Kidney capillary endothelial cell (primary cell): ENCODE results near the gene CNTNAP2.

Source experiments
- DNase-seq: peaks from one replicate; pipeline ENCODE4 v3.0.0-alpha.2; 2018; ENCODE audit warnings: low spot score

CNTNAP2 gene

DNA sequence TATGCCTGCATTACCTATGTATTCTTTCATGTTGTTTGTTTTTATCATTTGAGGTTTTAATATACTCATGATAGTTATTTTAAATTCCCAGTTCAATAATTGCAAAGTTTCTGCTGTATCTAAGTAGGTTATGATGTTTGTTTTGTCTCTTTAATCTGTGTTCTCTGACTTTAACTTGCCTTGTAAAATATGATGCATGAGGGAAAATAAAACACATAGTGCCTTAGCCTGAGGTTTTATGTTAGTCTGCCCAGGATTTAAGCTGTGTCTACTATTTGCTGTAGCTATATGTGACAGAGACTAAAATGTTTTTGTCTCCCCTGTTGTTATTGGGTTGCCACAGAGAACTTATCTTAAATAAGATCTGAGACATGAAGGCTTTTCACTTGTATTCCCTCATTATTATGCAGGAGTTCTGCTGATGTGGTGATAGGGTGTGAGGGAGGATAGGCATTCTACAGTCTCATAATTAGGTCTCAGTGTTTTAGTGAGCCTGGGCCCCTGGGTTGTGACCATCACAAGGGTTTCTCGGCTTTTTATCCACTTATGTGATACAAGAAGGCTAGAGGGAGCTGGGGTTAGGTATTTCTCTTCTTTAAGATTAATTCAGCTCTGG lies 582.5 kb downstream of the CNTNAP2 start:
- no peak for DNase-seq

DNA sequence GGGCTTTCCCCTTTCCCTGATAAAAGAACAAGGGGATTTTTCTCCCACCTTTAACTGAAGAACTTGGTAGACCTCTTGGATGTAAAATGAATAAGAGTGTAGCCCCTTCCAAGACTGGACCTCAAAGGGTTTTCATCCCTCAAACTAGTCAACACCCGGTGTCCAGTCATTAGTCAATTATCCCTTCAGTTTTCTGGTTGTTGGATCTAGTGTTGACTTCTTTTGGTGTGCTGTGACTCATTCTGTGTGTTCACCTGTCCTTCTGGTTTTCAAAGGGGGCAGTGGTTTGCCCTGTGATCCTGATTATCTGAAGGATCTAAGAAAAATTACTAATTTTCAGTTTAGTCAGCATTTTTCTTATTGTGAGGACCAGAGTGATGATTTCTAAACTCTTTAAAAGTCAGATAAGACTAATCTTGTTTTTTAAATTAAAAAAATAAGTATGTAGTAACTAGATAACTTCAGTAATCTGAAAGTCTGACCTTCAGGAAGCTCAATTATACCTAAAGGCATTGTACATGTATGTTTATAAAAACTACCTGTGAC lies 583.5 kb downstream of the CNTNAP2 start:
- no peak for DNase-seq

DNA sequence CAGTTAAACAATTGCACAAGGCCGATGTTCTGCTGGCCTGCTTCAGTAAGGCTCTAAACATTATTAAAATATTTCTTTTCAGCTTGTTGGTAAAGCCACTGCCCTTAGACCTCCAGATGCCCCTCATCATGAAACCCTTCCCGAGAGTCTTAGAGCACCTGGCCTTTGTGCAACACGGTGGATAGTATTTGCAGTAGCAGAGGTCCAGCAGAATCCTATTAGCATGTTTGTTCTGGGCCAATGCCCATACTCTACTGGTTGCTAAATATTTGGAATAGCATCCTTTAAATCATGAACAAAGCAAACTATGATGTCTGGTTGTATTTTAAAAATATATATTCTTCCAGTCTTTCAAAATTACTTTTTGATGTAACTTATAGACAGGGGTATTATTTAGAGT lies 584.6 kb downstream of the CNTNAP2 start:
- DNase-seq: no peak

DNA sequence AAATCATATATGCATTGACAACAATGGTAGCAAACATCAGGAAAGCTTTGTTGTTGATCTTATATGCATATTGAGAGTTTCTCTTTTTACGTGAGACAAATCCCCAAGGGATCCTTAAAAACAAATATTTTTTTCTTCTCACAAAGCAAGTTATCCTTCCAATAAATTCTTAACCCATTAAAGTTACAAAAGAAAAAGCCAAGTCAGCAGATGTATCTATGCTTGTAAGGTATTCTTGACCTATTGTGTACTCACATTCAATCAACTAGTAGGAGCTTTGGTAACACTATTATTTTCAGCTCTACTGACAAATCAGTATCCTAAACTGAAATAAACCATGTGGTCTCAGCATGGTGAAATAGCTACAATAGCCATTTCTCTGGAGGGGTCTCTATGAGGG lies 586.3 kb downstream of the CNTNAP2 start:
- no peak for DNase-seq

DNA sequence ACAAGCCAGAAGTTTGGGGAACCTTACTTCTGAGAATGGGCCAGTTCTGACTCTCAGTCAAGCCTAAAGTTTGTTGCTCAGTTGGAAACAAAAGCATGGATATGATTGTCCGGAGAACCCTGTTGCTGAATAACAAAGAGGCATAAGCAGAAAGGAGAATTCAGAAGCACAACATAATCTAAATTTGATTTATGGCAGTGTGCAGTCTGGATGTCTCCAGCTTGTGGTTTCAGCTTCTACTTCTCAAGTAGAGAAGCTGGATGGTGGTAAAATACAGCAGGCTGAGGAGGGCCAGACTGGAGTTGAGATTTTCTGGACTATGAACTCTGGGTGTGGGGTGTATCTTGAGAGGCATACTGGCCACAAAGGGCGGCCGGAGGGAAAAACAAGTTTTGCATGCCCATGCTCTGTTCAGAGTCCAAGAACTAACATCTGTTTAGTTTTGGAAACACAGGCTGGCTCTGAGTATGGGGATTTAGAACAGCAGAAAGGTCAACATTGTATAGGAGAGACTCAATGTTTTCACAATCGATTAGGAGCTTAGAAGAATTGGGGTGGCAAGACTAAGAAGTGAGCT lies 592.9 kb downstream of the CNTNAP2 start:
- no peak for DNase-seq

DNA sequence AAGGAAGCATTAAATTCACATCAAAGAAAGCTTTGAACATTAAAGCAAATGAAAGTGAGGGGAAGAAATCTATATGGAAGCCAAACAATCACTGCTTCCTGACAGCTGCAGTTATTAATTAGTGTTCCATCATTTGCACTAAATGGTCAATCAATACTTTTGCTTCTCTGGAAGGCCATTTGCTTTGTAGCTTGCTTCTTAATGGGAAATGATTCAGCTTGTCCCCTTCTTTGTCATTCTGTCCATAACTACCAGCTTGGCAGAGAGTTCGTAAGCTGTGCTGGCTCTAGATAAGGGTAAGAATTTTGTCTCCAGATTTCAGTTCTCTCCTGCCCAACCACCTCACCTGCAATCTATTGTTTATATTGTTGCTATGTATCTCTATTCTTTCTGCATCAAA lies 596.6 kb downstream of the CNTNAP2 start:
- DNase-seq: no peak

DNA sequence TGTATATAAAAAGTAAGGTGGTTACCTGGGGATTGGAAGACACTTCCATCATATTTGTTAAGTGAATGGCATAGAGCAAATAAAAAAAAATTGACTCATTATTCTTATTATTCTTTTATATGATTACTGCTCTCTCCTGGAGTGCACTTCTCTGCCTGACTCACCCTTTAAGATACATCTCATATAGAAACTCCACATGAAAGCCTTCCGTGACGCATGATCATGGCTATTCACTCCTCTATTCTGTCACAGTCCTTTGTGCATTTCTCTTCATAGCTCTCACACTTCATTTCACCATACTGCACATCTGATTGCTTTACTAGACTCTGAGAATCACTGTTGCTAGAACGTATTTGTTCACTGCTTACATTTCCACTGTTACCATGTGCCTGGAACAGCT lies 597.3 kb downstream of the CNTNAP2 start:
- DNase-seq: no peak

DNA sequence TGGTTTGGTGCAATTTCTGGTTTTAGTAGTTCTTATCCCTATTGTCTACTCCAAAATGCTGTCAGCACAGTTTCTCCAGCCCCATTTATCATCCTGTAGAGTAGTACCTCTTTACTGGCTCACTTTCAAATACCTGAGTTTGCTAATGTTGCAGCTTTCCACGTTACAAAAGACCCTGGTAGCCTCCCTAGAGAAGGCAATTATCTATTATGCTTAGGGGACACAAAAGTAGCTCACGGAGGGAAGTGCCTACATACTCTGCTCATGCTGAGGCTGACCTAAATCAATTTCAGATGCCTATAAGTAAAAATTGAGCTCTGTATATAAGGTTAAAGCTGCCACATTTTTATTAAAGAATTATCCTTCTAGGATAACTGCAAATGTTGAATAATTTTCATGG lies 603.6 kb downstream of the CNTNAP2 start:
- DNase-seq: no peak

DNA sequence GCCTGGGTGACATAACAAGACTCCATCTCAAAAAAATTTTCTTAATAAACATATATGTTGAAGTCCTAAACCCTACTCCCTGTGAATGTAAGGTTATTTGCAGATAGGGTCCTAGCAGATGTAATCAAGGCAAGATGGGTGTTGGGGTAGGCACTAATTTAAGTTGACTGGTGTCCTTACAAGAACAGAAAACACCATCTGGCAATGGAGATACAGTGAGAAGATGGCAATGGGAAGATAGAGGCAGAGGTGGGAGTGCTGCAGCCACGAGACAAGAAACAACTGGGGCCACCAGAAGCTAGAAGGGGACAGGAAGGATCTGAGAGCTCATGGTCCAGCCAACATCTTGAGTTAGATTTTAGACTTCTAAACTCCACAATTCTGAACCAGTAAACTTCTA lies 606.4 kb downstream of the CNTNAP2 start:
- DNase-seq: no peak

DNA sequence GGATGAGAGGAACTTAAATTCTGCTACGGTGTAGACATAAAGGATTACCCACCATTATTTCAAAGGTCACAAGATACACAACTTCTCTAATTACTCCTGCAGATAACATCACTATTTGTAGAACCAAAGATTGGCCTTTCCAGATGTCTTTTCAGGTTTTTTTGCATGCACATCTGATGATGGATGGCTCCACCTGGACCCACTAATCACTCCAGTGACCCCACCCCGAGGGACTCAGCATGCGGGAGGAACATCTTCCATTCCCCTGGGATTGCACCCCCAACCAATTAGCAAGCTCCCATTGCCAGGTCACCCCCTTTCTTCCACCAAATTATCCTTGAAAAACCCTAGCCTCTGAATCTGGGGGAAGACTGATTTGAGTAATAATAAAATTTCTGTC lies 608.9 kb downstream of the CNTNAP2 start:
- no peak for DNase-seq

DNA sequence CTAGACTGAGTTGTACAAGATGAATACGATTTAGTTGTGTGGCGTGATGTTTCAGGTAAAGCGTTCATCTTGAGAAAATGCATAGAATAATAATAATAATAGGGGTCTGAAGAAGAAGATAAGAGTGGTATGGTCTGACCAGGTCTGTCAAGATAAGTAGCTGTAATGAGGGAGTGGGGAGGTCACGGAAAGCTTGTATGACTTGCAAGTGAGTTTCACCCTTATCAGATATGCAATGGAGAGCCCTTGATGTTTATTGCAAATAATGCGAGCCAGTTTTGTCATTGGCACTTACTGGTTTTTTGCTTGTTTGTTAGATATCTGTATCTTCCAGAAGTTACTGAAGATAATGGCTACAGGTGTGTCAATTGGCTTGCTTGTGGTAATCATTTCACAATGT lies 611.5 kb downstream of the CNTNAP2 start:
- no peak for DNase-seq

DNA sequence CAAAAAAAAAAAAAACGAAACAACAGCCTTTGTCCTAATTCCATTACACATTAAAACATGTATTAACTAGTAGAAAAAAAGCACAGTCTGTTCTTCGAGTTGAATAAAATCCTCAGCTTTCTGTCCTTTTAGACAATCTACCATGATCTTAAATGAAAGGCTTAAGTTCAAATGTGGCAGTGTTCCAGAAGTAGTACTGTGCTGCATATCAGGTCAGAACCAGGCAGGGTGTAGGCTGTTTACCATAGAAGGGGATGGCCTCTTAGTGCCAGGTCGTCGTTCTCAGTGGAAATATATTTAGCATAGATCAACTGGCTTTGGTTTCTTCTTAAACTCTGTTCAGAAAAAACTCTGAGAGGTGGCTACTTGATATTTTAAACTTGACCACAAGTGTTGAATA lies 612.0 kb downstream of the CNTNAP2 start:
- no peak for DNase-seq

DNA sequence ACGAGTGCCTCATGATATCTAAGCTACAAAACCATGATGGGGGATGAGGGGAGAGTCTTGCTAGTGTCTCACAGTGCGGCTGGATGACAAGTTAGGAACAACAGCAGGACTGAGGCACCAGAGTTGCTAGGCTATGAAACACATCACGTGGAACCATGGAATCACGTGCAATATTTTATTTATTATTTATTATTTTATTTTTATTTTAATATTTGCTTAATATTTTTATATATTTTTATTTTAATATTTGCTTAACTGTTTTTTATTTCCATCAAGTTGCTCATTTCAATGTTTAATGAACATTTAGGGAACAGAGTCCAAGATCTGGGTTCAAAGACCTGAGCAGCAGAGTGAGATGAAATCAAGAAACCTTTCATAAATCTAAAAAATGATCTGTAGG lies 614.6 kb downstream of the CNTNAP2 start:
- DNase-seq: no peak

DNA sequence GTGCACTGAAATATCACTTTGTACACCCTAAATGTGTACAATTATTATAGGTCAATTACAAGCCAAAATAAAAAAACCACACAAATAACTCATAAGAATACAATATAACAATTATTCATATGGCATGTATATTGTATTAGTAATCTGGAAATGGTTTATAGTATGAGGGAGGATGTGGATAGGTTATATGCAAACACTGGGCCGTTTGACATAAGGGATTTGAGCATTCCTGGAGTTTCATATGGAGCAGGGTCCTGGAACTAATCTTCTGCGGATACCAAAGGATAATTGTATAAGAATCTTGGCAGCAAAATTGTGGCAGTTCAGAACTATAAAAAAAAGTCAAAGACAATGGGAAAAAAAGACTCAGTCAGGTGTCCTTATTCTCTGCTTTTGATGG lies 619.4 kb downstream of the CNTNAP2 start:
- no peak for DNase-seq

DNA sequence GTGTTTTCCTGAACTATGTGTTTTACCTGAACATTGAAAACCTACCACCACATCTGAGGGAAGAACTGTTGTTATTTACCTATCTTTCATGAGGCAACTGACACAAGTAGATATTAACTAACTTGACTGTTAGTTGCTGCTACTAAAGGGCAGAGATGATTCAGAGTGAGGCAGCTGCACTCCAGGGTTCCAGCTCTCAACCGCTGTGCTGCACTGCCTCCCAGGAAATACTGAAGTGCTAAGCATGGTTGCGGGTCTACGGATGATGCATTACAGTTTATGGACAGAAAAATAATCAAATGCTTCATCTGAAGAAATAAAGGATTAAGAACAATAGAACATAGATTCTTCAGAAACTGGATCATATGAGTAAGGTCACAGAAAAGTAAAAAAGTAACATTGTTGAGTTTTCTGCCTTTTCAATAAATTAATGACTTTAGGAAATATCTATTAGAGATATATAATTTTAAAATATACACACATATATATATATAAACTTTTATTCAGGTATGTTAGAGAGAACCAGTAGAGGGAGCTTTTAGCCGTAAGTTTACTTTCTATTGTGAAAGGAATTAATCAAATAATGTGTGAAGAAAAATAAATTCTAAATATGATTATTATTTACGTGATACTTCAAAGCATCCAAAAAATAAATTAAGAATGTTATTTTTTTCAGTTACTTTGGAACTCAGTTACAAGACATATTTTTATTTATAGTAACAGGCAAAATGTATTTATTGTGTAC lies 620.0 kb downstream of the CNTNAP2 start:
- no peak for DNase-seq

DNA sequence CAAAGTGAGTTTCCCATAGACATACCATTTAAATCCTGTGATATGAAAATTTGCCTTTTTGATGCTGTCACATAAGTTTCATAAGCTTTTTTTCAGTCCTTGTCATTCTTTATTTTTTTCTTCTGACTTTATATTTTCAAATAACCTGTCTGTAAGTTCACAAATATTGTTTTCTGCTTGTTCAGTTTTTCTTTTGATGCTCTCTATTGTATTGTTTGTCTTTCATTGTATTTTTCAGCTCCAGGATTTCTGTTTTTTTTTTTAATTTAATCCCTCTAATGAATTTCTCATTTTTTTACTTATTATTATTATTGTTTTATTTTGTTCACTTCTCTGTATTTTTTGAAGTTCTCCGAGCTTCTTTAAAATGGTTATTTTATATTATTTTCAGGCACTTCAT lies 623.4 kb downstream of the CNTNAP2 start:
- DNase-seq: no peak

DNA sequence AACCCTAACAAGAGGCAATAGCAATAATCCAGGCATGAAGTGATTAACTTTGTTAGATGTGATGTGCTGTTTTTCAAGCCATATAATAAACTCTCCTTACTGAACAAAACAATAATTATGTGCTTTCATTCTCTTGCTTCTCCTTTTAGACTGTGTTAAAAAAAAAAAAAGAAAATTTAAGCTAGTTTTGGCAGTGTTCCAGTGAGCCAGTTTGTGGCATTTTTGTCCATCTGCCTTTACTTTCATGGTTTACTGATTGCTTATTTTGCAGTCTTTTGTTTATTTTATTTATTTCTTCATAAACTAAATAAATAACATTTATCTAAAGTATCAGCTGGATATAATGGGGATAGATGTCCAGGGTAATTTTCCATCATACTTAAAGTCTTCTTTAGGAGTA lies 625.3 kb downstream of the CNTNAP2 start:
- no peak for DNase-seq

DNA sequence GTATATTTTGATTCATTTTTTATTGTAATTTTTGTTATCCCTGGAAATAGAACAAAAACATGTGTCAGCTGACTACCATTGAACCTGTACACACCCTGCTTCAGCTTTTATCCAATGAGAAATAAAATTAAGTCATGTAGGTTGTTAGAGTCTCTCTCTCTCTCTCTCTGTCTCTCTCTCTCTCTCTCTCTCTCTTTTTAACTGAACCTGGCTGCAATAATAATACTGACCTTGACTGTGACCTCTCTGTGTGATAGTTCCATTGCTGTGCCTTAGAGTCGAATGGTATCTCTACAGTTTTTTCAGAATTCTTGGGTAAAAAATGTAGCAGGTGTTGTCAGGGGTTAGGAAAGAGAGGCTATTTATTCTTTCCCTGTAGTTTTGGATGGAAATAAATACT lies 637.8 kb downstream of the CNTNAP2 start:
- no peak for DNase-seq

DNA sequence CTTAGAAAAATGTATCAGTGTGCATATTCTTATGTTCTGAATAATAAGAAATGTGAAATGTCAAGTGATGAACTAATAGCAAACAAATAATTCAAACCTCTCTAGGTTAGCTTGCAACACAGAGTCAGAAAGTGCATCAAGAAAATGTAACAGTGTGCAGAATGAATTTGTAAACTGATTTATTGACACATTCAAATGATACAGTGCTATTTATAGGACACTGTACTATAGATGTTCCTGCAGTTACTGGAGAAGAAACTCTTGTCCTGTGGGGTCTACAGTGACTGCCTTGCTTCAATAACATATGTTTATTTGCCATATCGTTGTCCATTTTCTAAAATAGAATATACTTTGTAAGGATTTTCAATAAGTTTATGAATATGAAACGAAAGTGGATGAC lies 639.0 kb downstream of the CNTNAP2 start:
- no peak for DNase-seq

DNA sequence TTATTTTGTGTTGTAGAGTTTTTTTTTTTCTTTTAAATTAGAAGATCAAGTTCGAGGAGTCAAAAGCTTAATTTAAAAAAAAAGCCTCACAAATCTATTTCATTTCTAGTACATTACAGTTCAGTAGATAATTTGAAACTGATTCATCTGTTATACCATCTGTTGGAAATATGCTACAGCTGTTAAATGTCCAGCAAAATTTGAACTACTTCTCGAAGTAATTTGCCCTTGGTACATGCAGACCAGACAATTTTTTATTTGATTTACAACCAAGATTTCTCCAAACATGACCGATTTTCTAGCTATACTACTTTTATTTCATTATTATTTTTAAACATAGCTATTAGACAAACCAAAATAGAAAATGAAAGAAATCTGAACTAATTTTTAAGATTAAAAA lies 647.9 kb downstream of the CNTNAP2 start:
- no peak for DNase-seq

DNA sequence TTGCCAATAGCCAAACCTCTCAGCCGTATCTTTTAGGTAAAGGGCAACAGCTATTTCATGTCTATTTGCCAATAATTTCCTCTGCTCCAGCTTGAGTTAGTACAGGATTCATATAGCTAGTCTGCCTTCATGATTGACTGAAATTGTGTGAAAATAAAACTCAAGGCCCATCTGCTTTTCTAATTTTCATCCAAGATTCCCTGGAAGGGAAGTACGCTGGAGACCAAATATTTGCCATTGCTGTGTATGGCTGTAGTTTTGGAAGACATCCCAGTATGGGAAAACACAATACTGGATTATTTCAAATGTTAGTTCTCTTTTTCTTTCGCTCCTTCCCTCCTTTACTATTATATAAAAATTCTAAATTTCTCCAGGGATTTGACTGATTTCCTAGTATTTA lies 652.4 kb downstream of the CNTNAP2 start:
- DNase-seq: no peak

DNA sequence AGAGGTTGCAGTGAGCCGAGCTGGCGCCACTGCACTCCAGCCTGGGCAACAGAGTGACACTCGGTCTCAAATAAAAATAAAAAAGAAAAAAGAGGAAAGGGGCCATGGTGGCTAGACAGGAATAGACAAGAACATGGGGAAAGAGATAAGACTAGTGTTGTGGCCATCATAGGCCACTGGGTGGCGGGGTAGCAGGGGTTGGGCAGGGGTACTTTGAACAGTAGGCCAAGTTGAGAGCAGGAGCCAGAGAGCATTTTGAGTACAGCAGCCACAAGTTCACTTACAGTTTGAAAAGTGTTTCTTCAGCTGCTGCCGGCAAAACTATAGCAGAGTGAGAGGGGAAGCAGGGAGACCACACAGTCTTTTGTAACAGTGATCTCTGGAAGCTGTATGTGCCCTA lies 656.0 kb downstream of the CNTNAP2 start:
- DNase-seq: no peak

DNA sequence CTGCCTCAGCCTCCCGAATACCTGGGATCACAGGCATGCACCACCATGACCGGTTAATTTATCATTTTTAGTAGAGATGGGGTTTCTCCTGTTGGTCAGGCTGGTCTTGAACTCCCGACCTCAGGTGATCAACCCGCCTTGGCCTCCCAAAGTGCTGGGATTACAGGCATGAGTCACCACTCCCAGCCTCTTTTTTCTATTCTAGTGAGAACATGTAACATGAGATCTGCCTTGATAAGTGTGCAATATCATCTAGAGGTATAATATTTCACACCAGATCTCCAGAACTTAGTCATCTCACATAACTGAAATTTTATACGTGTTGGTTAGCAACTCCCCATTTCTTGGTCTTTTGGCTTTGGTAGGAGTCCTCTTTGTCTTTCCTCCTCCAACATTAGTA lies 656.9 kb downstream of the CNTNAP2 start:
- DNase-seq: no peak
